NCI-H1417 (cell line): Measurements from ENCODE around the gene UBE2G2.

Source experiments
- DNase-seq, 3 experiments: peaks; one replicate each; lab custom pipeline; 2025; lab: John Stamatoyannopoulos, UW

The UBE2G2 gene

GRCh38 chr21:44790368-44790767 is 11.3 kb downstream of the UBE2G2 start:
- no peak for DNase-seq

DNA sequence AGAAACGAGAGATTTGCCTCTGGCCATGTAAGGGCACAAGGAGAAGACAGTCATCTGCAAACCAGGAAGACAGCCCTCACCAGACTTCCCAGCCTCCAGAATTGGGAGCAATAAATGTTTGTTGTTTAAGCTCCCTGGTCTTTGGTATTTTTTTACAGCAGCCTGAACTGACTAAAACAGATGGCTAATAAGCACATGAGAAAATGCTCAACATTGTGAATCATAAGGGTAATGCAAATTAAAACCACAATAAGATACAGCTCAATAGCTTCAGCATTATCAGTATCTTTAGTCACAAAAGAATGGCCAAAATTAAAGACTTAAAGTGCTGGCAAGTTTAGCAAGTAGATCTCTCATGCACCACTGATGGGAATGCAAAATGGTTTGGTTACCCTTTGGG is 11.7 kb downstream of the UBE2G2 start:
- DNase-seq = no peak

DNA sequence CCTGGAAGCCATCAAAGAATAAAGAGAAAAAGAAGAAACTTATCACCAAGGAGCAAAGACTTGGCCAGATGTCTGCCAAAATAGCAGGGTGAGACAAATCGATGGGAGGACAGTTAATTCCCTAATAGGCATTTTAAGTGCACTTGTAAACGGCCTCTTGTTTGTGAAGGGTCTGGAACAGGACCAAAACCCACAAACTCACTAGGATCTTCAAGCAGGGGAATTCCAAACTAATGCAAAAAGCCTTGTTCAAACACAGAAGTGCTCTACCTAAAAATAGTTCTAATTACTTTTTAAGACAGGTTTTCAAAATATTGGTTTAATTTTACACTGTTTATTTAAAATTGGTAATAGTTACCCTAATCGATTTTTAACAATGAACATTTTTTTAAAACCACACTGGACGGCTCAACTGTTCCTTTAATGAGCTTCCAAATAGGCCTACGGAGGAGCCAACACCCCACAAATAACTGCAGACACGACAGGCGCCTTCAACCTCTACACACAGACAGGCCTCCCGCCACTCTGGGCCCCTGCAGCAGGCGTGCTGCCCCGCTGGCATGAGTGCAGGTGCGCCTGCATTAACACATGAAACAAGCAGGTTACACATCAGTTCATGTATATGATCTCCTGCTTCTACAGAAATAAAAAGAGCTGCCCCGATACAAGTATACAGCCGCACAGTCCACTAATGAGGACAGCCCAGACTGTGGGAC is 15.8 kb downstream of the UBE2G2 start:
- peak; percentile 66 to 91 (median 87) for DNase-seq

DNA sequence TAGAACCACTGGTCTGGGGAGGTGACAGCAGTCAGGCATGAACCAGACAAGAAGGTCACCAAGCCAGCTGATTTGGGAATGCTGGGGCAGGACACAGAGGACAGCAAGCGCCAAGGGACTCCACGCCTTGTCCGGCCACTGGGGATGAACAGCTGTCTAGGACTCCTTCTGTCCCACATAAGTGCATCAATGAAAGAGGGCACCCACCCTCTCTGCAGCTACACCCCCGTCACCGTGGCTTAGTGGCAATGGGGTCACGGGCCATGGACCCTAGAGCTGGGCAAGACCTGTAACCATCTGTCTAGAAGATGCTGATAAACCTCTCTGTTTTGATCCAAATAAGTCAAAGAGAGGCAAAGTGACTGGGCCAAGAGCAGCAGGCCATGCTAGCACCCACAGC is 16.8 kb downstream of the UBE2G2 start:
- DNase-seq = no peak

- no peak for DNase-seq
These were observed 18.5 kb downstream of the UBE2G2 start for GRCh38 chr21:44783020-44783696.

DNA sequence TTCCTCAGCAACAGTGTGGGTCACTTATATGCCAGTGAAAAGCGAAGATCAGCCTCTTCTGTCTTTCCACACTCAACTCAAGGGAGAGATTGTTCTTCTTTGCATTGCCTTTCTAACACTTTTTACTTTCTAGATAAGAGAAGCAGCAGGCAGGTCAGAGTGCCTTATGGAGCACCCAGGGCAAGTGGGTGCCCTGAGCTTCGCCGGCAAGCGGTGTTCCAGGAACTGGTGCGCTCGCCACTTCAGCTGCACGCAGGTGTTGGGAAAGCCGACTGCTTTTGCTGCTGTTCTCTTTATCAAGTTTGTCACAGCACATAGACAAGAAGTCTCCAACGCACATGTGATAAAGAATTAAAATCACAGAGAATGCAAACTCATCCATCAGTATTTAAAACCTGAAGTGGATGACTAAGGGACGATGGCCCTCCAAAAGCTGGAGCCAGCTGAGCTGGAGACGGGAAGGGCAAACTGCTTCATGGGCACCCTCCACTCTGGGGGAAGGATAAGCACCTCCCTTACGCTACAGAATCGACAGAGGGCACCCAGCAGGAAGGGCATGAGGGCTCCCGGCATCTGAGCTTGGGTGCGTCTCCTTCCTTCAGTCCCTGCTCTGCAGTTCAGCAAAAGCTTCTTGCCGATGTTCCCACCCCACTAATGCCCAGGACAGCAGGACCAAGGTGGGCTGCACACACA is 20.7 kb downstream of the UBE2G2 start:
- DNase-seq = peak in 1 of 3 experiments; percentile 39

DNA sequence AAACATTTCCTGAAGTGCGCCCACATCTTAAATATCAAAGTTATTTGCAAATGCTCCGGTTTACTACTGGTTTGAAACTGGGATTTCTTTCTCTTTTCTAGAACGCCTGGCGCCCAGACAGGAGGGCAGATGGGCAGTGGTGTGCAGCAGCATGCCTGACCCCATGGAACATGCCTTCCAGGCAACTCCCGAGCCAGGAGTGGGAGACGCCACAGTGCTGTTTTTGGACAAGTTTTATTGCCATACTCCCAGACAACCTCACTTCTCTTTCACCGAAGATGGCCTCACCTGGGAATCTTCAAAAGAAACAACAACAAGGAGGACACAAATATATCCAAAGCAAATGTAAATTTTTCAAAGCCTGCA is 21.5 kb downstream of the UBE2G2 start:
- no peak for DNase-seq

GRCh38 chr21:44779417-44780136 is 22.0 kb downstream of the UBE2G2 start:
- DNase-seq = no peak

GRCh38 chr21:44778983-44779382 is 22.6 kb downstream of the UBE2G2 start:
- DNase-seq = no peak

- no peak for DNase-seq
These were observed 23.1 kb downstream of the UBE2G2 start for GRCh38 chr21:44778499-44778911.

- no peak for DNase-seq
These were observed 23.5 kb downstream of the UBE2G2 start for GRCh38 chr21:44778094-44778493.

DNA sequence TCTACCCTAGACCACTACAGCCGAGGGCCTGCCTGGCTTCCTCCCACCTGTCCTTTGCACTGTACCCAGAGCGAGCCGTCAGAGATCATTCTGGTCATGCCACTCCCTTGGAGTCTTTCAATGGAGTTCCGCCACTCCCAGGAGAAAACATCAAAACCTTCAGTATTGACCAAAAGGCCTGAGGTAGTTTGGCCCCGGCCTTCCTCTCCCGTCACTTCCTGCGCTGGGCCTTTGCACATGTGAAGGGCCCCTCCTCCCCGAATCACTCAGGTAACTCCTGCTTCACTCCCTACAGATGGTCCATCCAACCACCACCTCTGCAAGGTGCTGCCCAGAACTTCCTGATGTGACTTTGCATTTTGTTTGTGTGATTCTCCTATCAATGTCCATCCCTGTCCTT is 26.6 kb downstream of the UBE2G2 start:
- DNase-seq = no peak

DNA sequence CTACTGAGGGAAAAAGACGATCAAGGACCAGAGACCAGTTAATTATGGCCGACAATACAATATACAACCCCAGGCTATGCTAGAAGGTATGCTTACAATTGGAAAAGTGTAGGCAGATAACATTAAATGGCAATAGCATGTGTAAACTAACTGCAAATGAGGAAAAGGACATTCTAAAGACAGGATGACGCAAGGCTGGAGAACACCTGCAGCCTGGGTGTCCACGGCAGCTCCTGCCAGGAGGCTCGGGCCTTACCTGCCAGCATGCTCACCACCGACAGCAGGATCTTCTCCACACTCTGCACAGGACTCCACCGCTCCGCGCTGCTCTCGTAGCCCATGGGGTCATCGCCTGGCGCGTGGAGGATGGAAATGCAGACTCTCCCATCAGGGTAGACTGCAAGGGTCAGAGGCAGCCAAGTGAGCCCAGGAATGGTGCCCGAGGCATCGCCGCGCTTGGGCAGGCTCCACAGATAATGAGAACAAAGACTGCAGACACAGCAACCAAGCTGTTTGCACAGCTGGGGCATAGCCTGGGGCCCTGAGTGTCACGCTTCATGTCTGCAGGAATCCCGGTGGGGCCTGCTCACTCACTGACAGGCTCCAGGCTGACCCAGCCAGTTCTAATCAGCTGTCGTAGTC is 28.2 kb downstream of the UBE2G2 start:
- DNase-seq = peak; percentile 89 to 98 (median 96)

GRCh38 chr21:44771896-44772525 is 29.6 kb downstream of the UBE2G2 start:
- DNase-seq = no peak

GRCh38 chr21:44767834-44768831 is 33.5 kb downstream of the UBE2G2 start:
- DNase-seq = peak in 1 of 3 experiments; percentile 92

DNA sequence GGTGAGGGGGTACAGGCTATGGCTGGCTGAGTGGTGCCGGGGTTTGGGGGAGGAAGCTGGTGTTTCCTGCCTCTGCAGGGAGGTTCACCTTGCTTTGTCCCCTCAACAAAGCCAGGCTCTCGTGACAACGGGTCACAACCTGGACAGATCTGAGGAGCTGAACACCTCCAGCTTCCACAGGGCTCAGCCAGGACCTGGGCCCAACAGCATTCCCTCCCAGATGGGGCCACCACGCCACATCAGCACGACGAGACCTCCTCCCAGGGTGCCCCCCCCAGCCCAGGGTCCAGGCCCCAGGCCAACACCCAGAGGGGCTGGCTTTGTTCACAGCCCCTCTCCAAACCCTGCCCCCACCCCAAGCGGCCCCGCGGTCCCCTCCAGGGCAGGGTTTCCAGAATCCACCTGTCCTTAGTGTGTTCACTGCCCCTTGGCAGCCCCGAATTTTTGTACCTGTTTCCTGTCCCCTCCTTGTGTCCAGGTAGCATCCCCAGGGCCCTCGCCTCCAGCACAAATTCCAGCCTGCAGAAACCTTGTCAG is 34.7 kb downstream of the UBE2G2 start:
- DNase-seq = no peak

- no peak for DNase-seq
These were observed 35.4 kb downstream of the UBE2G2 start for GRCh38 chr21:44766014-44766817.

DNA sequence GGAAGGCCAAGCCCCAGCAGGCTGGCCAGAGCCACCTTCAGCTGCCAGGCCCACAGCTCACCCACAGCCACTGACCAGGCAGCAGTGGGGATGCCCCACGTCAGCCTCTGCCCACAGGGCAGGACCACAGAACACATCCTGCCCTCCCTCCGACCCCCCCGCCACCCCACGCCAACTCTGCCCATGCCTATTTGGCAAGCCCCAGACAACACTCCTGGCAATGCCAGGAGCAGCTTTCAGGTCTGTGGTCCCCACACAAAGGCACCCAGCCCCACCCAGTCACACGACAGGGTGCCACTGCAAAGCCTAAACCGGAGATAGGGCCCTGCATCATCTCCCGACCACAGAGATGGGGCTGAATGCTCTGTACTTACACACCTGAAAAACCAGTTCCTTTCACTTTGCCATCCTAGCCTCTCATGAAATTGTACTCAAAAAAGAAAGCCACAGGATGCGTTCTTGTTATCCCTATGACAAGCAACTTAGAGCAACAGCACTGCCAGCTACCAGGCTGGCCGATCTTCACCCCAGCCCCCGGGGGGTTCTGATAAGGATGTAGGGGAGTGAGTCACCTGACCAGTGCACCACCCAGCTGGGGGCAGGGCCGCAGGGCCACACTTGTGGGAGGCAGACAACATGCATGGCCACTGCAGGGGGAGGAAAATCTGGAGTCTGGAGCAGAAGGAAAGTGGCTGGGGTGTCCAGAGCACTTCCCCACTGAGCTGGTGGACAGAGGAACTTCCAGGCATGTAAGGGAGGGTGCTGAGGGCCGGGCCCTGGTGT is 36.2 kb downstream of the UBE2G2 start:
- peak in 2 of 3 experiments; percentile 33 to 58 for DNase-seq
